ENCODE results near the gene ACY1. TPM values are rescaled to one million over a fixed set of nuclear protein-coding genes. Genes with fewer than 3 reads are reported as not detected.

Gene ACY1
- total RNA-seq, 3 donors from 2014 or later, result 40.0 to 49.2 (median 46.4) TPM

- DNase-seq (ENCODE audit: low spot score in 2 of 2), result no peak
- no peaks in the 10 kb centered on the region for H3K36me3 ChIP-seq
- TF ChIP-seq POLR2A (IDR thresholded peaks at IDR 0.05) (no peak), POLR2AphosphoS5 (IDR thresholded peaks at IDR 0.05) (no peak), CTCF (IDR thresholded peaks at IDR 0.05) (no peak)
- intact Hi-C loops (cut with DNase I; ENCODE audit: low total_unique reads), result loop anchor here (5.0 kb wide), 1 partner anchor 261 kb away; no protein-coding TSS in a partner anchor
- H3K4me1 ChIP-seq, result peaks cover 2 to 4% of the 10 kb centered on the region in 2 donors
- H3K9me3 ChIP-seq, result no peaks in the 10 kb centered on the region
- no peak overlapping the region for H3K4me3 ChIP-seq
- no peaks in the 10 kb centered on the region for H3K27me3 ChIP-seq
- H3K27ac ChIP-seq, result no peak overlapping the region
These were observed 22.3 kb upstream of the ACY1 start for GRCh38 chr3:51961011-51961410.

DNA sequence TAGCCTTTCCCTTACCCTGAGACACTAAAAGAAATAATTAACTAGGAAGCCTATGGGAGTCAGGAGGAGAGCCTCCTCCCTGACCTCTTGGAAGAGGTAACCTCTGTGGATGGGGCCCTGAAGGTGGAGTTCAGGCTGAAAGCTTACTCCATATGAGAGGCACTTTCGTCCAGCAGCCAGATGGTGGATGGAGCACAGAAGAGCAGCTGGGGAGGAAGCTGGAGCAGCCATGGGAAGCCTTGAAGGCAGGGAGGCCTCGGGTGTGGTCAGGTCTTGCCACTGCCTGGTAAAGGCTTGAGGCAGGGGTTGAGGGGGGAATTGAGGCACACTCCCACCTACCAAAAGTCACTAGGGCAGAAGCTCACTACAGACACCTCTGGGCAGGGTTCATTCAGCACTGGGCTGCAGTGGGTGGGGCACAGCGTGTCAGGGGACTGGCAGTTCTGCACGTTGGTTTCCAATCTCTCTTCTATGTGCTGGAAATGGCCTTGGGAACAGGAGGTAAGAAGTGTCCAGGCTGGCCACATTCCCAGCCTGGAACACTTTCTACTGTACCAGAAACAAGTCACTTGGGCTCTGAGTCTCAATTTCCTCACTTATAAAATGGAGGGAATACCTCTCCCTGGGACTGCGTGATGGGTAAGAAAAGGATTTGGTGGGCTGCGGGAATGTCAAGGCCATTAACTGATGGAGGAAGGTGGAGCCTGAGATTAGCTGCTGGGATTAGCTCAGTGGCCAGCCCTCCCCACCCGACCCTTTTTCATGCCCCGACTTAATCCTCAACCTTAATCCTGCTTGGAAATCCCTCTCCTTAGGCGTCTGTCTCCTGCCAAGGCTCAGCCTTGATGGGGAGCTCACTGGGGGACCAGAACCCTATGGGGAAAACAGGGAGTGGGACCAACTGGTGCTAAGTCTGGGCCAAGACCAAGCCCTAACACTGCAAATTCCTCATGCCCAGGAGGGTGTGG lies 21.4 kb upstream of the ACY1 start:
- Histone ChIP-seq H3K4me3 (no peak overlapping the region), H3K27me3 (no peaks in the 10 kb centered on the region), H3K4me1 (peaks cover 8 to 11% of the 10 kb centered on the region in 2 donors), H3K9me3 (no peaks in the 10 kb centered on the region), H3K36me3 (no peaks in the 10 kb centered on the region), H3K27ac (no peak overlapping the region)
- intact Hi-C loops (cut with DNase I; ENCODE audit: low total_unique reads), result loop anchor here (5.0 kb wide), 1 partner anchor 260 kb away; no protein-coding TSS in a partner anchor
- no peak for DNase-seq (ENCODE audit: low spot score in 2 of 2)
- TF ChIP-seq CTCF (IDR thresholded peaks at IDR 0.05), result no peak
- no peak for TF ChIP-seq POLR2AphosphoS5 (IDR thresholded peaks at IDR 0.05)
- no peak for TF ChIP-seq POLR2A (IDR thresholded peaks at IDR 0.05)

- intact Hi-C loops (cut with DNase I; ENCODE audit: low total_unique reads), result loop anchor here (5.0 kb wide), 1 partner anchor 259 kb away; no protein-coding TSS in a partner anchor
- Histone ChIP-seq H3K27ac (no peak overlapping the region), H3K4me1 (peaks cover 8 to 14% of the 10 kb centered on the region in 2 donors), H3K9me3 (no peaks in the 10 kb centered on the region), H3K4me3 (no peak overlapping the region), H3K27me3 (no peaks in the 10 kb centered on the region), H3K36me3 (no peaks in the 10 kb centered on the region)
- DNase-seq (ENCODE audit: low spot score in 2 of 2), result no peak
- TF ChIP-seq POLR2AphosphoS5 (IDR thresholded peaks at IDR 0.05) (no peak), CTCF (IDR thresholded peaks at IDR 0.05) (no peak), POLR2A (IDR thresholded peaks at IDR 0.05) (no peak)
These were observed 20.3 kb upstream of the ACY1 start for GRCh38 chr3:51962854-51963530.

- Histone ChIP-seq H3K27me3 (no peaks in the 10 kb centered on the region), H3K9me3 (no peaks in the 10 kb centered on the region), H3K4me1 (peaks cover 15% of the 10 kb centered on the region in 2 donors), H3K36me3 (no peaks in the 10 kb centered on the region), H3K4me3 (no peak overlapping the region), H3K27ac (peak overlapping the region in 1 of 2 donors; percentile 5)
- TF ChIP-seq POLR2AphosphoS5 (IDR thresholded peaks at IDR 0.05), result no peak
- TF ChIP-seq POLR2A (IDR thresholded peaks at IDR 0.05), result no peak
- no peak for TF ChIP-seq CTCF (IDR thresholded peaks at IDR 0.05)
- DNase-seq (ENCODE audit: low spot score in 2 of 2), result no peak
- intact Hi-C loops (cut with DNase I; ENCODE audit: low total_unique reads), result loop anchor here (5.0 kb wide), 1 partner anchor 258 kb away; no protein-coding TSS in a partner anchor
These were observed 19.3 kb upstream of the ACY1 start for GRCh38 chr3:51963951-51964451.

Measured in breast epithelium (tissue), 4 donors.